Mesendoderm (in vitro differentiated cells): ENCODE data around the gene RPS18.

Experiments
- DNase-seq: peaks from one replicate; pipeline ENCODE4 v3.0.0; 2013
- H2AK5ac ChIP-seq: 2 replicates; pipeline ENCODE4 v1.6.1; 2013; ENCODE audit warnings: low read length, inconsistent platforms
- H2BK120ac ChIP-seq: 2 replicates; pipeline ENCODE4 v1.6.1; 2013; ENCODE audit warnings: low read depth, mild to moderate bottlenecking, low read length, moderate library complexity, mixed read lengths
- H2BK15ac ChIP-seq: replicated peaks from 2 replicates; pipeline ENCODE4 v1.6.1; 2013; ENCODE audit warnings: low read depth, mild to moderate bottlenecking, moderate library complexity
- H2BK5ac ChIP-seq: 2 replicates; pipeline ENCODE4 v1.6.1; 2013; ENCODE audit warnings: low read length, inconsistent platforms
- H3K18ac ChIP-seq: 2 replicates; pipeline ENCODE4 v1.6.1; 2013; ENCODE audit warnings: mild to moderate bottlenecking, low read length, mixed read lengths
- H3K23ac ChIP-seq: one replicate; pipeline ENCODE4 v1.6.1; 2013; ENCODE audit warnings: low read length
- H3K27ac ChIP-seq: 2 replicates; pipeline ENCODE4 v1.5.1; 2013; ENCODE audit warnings: low read depth, mild to moderate bottlenecking, inconsistent platforms, low read length, moderate library complexity
- H3K27me3 ChIP-seq: 2 replicates; pipeline ENCODE4 v1.6.1; 2013; ENCODE audit warnings: low read length, control low read depth, mild to moderate bottlenecking, inconsistent platforms; ENCODE audit not compliant: insufficient read depth, poor library complexity
- H3K36me3 ChIP-seq: 2 replicates; pipeline ENCODE4 v1.6.1; 2013; ENCODE audit warnings: low read length, inconsistent platforms; ENCODE audit not compliant: control insufficient read depth, insufficient read depth
- H3K4ac ChIP-seq: one replicate; pipeline ENCODE4 v1.6.1; 2013; ENCODE audit warnings: low read depth, mild to moderate bottlenecking, low read length, moderate library complexity
- H3K4me1 ChIP-seq: 2 replicates; pipeline ENCODE4 v1.6.1; 2013; ENCODE audit warnings: low read depth, low read length, inconsistent platforms; ENCODE audit not compliant: control insufficient read depth
- H3K4me2 ChIP-seq: 2 replicates; pipeline ENCODE4 v1.6.1; 2013; ENCODE audit warnings: low read length
- H3K4me3 ChIP-seq: 2 replicates; pipeline ENCODE4 v1.5.1; 2013; ENCODE audit warnings: mild to moderate bottlenecking, low read length
- H3K56ac ChIP-seq: one replicate; pipeline ENCODE4 v1.6.1; 2013; ENCODE audit warnings: low read length
- H3K79me1 ChIP-seq: 2 replicates; pipeline ENCODE4 v1.6.1; 2013; ENCODE audit warnings: low read length, inconsistent platforms
- H3K79me2 ChIP-seq: 2 replicates; pipeline ENCODE4 v1.6.1; 2013; ENCODE audit warnings: mild to moderate bottlenecking, low read length; ENCODE audit not compliant: control insufficient read depth, insufficient read depth
- H3K9ac ChIP-seq: 2 replicates; pipeline ENCODE4 v1.6.1; 2013; ENCODE audit warnings: low read length, inconsistent platforms
- H4K5ac ChIP-seq: one replicate; pipeline ENCODE4 v1.6.1; 2013; ENCODE audit warnings: low read length
- H4K8ac ChIP-seq: one replicate; pipeline ENCODE4 v1.6.1; 2013; ENCODE audit warnings: low read depth, mild to moderate bottlenecking, control low read depth, low read length, moderate library complexity
- WGBS: extraction: QIAGEN DNeasy Blood & Tissue Kit; methylation state at CpG from one replicate; pipeline ENCODE4 v1.1.7; 2013; ENCODE audit warnings: low lambda C conversion rate, missing lambda C conversion rate; ENCODE audit not compliant: insufficient coverage; ENCODE audit errors: extremely low coverage; 5-methylcytosine and 5-hydroxymethylcytosine counted together

Gene RPS18

DNA sequence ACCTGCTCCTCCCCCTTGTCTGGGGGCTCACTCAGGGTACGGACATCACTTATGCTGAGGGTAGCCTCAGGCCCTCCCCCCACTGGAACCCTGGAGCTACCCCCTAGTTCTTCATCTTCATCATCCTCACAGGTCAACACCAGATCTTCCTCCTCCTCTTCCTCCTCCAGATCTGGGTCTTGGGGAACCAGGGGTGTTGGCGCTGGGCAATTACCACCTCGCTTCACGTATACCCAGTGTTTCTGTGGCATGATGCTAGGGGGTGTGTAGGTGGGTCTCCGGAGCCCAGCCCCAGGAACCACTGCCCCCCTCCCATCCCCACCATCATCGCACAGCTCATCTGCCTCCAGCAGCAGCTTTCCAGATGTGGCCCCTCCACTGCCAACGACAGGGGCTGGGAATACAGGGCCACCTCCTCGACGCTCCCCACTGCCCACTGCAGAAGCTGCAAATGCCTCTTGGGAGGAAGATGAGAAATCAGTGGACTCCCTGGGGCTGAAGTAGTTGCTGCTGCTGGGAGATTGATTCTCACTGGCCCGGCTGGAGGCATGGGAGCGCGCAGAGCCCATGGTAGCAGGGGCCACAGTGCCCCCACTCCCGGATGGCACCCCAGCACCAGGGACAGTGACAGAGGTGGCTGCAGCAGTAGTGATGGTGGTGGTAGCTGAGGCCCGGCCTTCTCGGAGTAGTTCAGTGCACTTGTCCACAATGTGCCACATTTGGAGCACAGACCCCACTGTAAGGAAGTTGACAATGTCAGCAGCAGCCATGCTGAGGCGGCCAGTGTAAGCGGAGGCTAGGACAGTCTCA is 44.1 kb downstream of the RPS18 start:
- no peak overlapping the region for H2BK120ac ChIP-seq
- WGBS, result no CpG with 5 or more reads among the region's 17 CpGs

DNA sequence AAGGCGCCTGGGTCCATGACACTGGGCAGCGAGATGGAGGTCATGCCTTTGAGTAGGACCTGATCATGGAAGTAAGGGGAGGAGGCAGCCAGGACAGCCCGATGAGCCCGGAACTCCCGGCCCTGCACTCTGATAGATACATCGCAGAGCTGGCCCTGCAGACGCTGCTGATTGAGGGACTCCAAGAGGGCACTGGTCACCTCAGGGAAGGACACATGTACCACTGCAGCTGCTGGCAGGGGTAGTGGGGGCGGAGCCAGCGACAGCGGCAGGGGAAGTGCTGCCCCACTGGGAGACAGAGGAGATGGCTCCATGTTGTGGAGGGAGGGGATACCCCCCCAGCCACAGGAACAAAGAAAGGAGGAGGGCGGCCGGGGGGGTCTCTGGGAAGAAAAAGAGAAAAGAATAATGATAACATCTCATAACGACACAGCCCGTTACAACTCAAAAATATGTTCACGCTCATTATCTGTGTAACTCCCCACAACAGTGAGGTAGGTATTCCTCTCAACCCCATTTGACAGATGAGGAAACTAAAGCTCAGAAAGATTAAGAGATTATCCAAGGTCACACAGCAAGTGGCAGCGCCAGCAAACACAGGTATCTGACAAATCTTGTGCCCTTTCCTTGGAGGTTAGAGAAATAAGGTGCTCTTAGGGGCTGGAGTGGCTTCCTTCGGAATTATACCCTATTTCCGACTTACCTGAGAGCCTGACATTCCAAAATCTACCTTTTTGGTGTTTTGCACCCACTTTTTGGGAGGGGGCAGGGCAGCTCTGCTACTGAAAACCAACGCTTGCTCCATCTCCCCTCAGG is 44.9 kb downstream of the RPS18 start:
- WGBS, result no CpG with 5 or more reads among the region's 19 CpGs
- H4K5ac ChIP-seq, result no peak overlapping the region

More for the DNA sequence above, 44.1 kb downstream of the RPS18 start:
- H3K27ac ChIP-seq, result no peak overlapping the region
- no peak overlapping the region for H3K4ac ChIP-seq
- H3K4me2 ChIP-seq, result no peak overlapping the region
- no peak overlapping the region for H4K5ac ChIP-seq
- no peak overlapping the region for H2BK15ac ChIP-seq
- H3K4me3 ChIP-seq, result no peak overlapping the region
- H2AK5ac ChIP-seq, result no peak overlapping the region
- peaks cover 2% of the 10 kb centered on the region for H3K4me1 ChIP-seq
- H3K18ac ChIP-seq, result no peak overlapping the region
- no peak overlapping the region for H3K9ac ChIP-seq
- no peak overlapping the region for H3K56ac ChIP-seq
- H3K27me3 ChIP-seq, result no peaks in the 10 kb centered on the region
- H3K79me1 ChIP-seq, result peaks cover 7% of the 10 kb centered on the region
- DNase-seq, result no peak
- peaks cover 5% of the 10 kb centered on the region for H3K36me3 ChIP-seq
- H3K23ac ChIP-seq, result no peak overlapping the region
- no peak overlapping the region for H4K8ac ChIP-seq
- H2BK5ac ChIP-seq, result no peak overlapping the region
- peaks cover 11% of the 10 kb centered on the region for H3K79me2 ChIP-seq

GRCh38 chr6:33317419-33317668 is 45.5 kb downstream of the RPS18 start:
- H3K56ac ChIP-seq, result peak overlapping the region; percentile 90
- no peak overlapping the region for H3K9ac ChIP-seq
- H3K4ac ChIP-seq, result no peak overlapping the region
- no CpG with 5 or more reads among the region's 27 CpGs for WGBS
- H3K4me2 ChIP-seq, result no peak overlapping the region
- H3K79me2 ChIP-seq, result peaks cover 25% of the 10 kb centered on the region
- no peak overlapping the region for H4K5ac ChIP-seq
- no peak for DNase-seq
- H4K8ac ChIP-seq, result no peak overlapping the region
- H2BK5ac ChIP-seq, result no peak overlapping the region
- peak overlapping the region; percentile 33 for H3K18ac ChIP-seq
- peaks cover 5% of the 10 kb centered on the region for H3K36me3 ChIP-seq
- peaks cover 3% of the 10 kb centered on the region for H3K4me1 ChIP-seq
- peaks cover 7% of the 10 kb centered on the region for H3K79me1 ChIP-seq
- H3K23ac ChIP-seq, result no peak overlapping the region
- no peak overlapping the region for H3K27ac ChIP-seq
- H2BK120ac ChIP-seq, result no peak overlapping the region
- H3K4me3 ChIP-seq, result no peak overlapping the region
- no peak overlapping the region for H2AK5ac ChIP-seq
- no peak overlapping the region for H2BK15ac ChIP-seq
- no peaks in the 10 kb centered on the region for H3K27me3 ChIP-seq

More for the DNA sequence above, 44.9 kb downstream of the RPS18 start:
- Histone ChIP-seq H3K4me1 (peaks cover 5% of the 10 kb centered on the region), H3K4me2 (no peak overlapping the region), H2AK5ac (no peak overlapping the region), H3K27me3 (no peaks in the 10 kb centered on the region), H3K36me3 (peaks cover 5% of the 10 kb centered on the region), H3K27ac (no peak overlapping the region), H3K18ac (no peak overlapping the region), H4K8ac (no peak overlapping the region), H3K79me1 (peaks cover 7% of the 10 kb centered on the region), H3K4me3 (no peak overlapping the region), H2BK15ac (no peak overlapping the region), H2BK120ac (no peak overlapping the region), H3K4ac (no peak overlapping the region), H3K9ac (no peak overlapping the region), H3K56ac (no peak overlapping the region), H2BK5ac (no peak overlapping the region), H3K23ac (no peak overlapping the region), H3K79me2 (peaks cover 19% of the 10 kb centered on the region)
- no peak for DNase-seq

DNA sequence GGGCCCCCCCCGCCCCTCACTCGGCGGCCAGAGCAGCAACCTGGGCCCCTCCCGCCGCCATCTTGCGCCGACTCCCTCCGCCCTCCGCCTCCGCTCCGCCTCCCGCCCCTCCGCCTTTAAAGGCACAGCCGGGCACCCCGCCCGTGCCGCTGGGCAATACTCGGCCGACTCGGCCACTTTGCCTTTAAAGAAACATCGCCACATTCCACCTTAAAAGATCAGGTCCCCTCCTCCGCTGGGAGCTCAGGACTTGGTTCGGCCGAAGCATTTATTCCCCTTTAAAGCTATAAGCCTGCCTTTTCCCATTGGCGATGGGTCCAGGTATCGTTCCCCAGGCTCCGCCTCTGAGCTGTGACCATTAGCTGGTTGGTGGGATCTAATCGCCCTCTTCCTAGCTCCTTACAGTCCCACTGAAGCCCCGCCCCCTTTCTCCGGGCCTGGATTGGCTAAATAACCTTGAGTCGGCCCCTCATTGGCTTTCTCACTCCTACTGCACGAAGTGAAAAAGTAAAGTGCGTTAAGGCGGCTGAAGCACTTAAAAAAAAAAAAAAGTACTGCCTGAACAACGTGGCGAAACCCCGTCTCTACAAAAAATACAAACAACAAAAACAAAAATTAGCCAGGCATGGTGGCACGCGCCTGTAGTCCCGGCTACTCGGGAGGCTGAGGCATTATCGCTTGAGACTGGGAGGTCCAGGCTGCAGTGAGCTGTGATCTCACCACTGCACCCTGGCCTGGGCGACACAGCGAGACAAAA is 46.0 kb downstream of the RPS18 start, which contains the start of gene ZBTB22:
ZBTB22 (minus strand) TSS at position 76 of the 757 bp plus-strand sequence. CDS start 828 bp downstream, outside the sequence.
- H3K4me3 ChIP-seq, result peak within 1 kb of the TSS; percentile 74
- H3K18ac ChIP-seq, result peak within 1 kb of the TSS; percentile 33
- no peak within 1 kb of the TSS for H2AK5ac ChIP-seq
- H4K8ac ChIP-seq, result no peak within 1 kb of the TSS
- no peak within 1 kb of the TSS for H3K4ac ChIP-seq
- peaks cover 3% of the 10 kb centered on the region for H3K4me1 ChIP-seq
- peak; percentile 100 for DNase-seq
- no peak within 1 kb of the TSS for H2BK120ac ChIP-seq
- H3K4me2 ChIP-seq, result peak within 1 kb of the TSS; percentile 30
- H2BK15ac ChIP-seq, result no peak within 1 kb of the TSS
- H3K36me3 ChIP-seq, result peaks cover 5% of the 10 kb centered on the region
- peaks cover 7% of the 10 kb centered on the region for H3K79me1 ChIP-seq
- H3K9ac ChIP-seq, result peak within 1 kb of the TSS; percentile 81
- H3K56ac ChIP-seq, result peak within 1 kb of the TSS; percentile 90
- no peak within 1 kb of the TSS for H4K5ac ChIP-seq
- WGBS, result no CpG with 5 or more reads among the region's 44 CpGs
- H3K79me2 ChIP-seq, result peaks cover 26% of the 10 kb centered on the region
- H3K27ac ChIP-seq, result peak within 1 kb of the TSS; percentile 86
- no peak within 1 kb of the TSS for H3K23ac ChIP-seq
- peak within 1 kb of the TSS; percentile 27 for H2BK5ac ChIP-seq
- H3K27me3 ChIP-seq, result no peaks in the 10 kb centered on the region

DNA sequence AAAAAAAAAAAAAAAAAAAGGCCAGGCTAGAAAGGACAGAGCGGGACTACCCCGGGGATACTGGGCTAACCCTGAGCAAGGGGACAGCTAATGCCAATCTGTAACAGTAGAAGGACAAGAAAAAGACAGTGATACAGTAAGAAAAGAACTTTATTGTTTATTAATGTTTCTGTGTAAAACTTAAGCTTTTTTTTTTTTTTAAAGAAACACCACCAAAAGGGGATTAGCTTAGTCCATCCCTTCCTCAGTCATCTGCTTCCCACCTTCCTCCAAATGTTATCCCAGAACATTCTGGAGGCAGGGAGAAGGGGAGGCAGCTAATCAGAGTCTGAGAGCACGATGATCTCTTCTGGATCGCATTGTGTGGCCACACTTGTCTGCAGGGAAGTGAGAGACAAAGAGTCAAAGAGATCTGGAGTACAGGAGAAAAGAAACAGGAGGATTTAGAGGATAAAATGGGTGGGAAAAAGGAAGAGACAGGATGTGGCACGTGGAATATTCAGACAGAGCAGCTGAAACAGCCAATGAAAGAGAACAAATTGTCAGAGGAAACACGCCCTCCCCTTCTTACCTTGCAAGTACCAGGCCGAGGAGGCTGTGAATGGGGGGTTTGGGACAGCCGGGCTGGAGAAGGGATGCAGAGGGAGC is 46.7 kb downstream of the RPS18 start:
- Histone ChIP-seq H3K36me3 (peaks cover 5% of the 10 kb centered on the region), H3K79me2 (peaks cover 26% of the 10 kb centered on the region), H3K4me2 (peak overlapping the region; percentile 14), H4K8ac (no peak overlapping the region), H4K5ac (no peak overlapping the region), H3K23ac (no peak overlapping the region), H3K4me3 (no peak overlapping the region), H2BK120ac (no peak overlapping the region), H3K9ac (peak overlapping the region; percentile 57), H3K4me1 (peaks cover 3% of the 10 kb centered on the region), H3K79me1 (peaks cover 7% of the 10 kb centered on the region), H2BK15ac (no peak overlapping the region), H2AK5ac (no peak overlapping the region), H3K27me3 (no peaks in the 10 kb centered on the region), H3K56ac (peak overlapping the region; percentile 19), H3K27ac (no peak overlapping the region), H2BK5ac (no peak overlapping the region), H3K4ac (no peak overlapping the region), H3K18ac (no peak overlapping the region)
- DNase-seq, result no peak
- no CpG with 5 or more reads among the region's 8 CpGs for WGBS
